ENCODE results near the gene TRIM46.
"Not testable (repeated sequence)": the region's sequence is repeated elsewhere in the genome, so short reads cannot be mapped to it uniquely, and the experiment has no call there.

TRIM46 gene

DNA sequence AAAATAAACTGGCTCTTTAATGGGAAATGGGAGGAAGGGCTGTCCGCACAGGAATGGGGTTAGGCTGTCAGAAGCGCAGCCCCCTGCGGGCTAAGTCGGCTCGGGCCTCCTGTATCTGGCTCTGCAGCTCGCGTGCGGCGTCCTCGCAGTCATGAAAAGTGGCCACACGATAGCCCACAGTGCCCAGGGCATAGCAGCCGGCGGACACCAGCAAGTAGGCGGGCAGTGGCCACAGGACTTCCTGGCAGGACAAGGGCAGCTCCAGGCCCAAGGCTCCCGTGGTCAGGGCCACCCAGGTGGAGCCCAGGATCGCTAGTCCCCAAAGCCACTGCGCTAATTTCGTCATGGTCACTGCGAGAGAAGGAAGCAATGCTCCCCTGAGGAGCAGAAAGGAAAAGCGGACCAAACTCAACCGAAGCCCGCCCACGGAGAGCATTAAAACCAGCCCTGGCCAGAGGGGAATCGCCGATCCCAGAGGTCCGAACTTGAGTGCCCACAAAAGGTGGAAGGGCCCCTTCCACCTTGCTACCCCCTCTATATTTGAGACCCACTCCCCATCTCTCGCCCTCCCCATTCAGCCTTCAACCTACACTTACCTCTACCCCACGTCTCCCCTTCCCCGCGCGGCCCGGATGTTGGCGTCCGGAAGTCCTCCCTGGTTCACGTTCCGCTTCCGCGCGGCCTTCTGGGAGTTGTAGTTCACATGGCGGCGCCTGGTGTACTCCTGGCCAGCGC, 33.6 kb upstream of the TRIM46 start, which contains the start of gene DPM3:
TSS of gene DPM3 (minus strand) at position 637 of the 735 bp plus-strand sequence. CDS start at position 346, 291 bp downstream.
- DNase-seq (ENCODE audit: low spot score) = peak; percentile 84

DNA sequence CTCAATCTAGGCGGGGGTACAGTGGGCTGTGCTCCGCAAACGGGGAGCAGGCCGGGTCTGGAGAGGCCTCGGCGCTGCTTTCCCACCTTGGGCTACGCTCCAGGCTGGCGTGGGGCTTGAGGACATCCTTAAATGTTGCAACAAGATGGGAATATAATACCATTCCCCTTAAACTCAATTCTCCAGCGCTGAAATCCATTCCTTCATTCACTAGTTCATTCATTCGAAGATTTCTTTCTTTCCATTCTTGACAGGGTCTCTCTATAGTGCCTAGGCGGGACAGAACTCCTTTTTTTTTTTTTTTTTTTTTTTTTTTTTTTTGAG, 33.1 kb upstream of the TRIM46 start:
- no peak for DNase-seq (ENCODE audit: low spot score)

DNA sequence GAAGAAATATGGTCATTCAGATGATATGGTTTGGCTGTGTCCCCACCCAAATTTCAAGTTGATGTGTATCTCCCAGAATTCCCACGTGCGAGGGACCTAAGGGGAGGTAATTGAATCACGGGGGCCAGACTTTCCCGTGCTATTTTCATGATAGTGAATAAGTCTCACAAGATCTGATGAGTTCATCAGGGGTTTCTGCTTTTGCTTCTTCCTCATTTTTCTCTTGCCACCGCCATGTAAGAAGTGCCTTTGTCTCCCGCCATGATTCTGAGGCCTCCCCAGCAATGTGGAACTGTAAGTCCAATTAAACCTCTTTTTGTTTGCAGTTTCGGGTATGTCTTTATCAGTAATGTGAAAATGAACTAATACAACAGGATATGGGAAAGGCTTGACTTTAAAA, 31.9 kb upstream of the TRIM46 start:
- DNase-seq (ENCODE audit: low spot score) = no peak

DNA sequence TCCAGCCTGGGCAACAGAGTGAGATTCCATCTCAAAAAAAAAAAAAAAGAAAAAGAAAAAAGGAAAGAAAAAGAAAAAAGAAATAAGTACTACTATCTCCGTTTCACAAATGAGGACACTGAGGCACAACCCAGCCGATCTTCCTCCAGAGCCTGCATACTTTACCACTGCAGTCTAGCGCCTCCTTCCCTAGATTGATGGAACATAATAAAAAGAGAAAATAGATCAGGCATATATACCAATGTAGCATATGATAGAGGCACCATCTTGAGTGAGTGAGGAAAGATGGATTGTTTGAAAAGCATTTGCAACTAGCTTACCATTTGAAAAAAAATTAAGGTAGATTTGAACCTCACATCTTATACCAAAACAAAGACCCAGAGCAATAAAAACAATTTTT, 28.2 kb upstream of the TRIM46 start:
- DNase-seq (ENCODE audit: low spot score) = no peak

DNA sequence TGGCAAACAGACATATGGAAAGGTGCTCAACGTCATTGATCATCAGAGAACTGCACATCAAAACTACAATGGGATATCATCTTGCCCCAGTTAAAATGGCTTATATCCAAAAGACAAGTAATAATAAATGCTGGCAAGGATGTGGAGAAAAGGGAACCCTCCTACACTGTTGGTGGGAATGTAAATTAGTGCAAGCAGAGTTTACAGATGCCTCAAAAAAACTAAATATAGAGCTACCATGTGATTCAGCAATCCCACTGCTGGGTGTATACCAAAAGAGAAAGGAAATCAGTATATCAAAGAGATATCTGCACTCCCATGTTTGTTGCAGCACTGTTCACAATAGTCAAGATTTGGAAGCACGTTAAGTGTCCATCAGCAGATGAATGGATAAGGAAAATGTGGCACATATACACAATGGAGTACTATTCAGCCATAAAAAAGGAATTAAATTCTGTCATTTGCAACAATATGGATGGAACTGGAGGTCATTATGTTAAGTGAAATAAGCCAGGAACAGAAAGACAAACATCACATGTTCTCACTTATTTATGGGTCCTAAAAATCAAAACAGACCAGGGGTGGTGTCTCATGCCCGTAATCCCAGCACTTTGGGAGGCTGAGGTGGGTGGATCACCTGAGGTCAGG, 17.5 kb upstream of the TRIM46 start:
- not testable (repeated sequence) for DNase-seq (ENCODE audit: low spot score)

DNA sequence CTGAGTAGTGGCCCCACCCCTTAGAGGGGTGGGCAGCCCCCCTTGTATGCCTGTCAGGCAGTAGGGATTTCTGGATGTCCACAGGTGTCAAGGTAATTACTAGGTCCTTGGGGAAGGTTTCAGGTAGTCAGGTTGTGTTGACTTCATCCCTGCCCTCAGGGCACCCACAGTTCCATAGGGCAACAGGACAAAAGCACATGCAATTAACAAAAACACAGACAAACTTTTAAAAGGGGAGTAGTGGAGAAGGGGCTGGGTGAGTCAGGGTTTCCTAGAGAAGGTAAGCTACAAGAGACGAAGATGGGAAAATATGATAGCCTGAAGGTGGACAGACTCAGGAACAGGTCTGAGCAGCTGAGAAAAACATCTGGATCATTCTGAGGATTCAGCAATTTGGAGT, 14.7 kb upstream of the TRIM46 start:
- DNase-seq (ENCODE audit: low spot score) = no peak

DNA sequence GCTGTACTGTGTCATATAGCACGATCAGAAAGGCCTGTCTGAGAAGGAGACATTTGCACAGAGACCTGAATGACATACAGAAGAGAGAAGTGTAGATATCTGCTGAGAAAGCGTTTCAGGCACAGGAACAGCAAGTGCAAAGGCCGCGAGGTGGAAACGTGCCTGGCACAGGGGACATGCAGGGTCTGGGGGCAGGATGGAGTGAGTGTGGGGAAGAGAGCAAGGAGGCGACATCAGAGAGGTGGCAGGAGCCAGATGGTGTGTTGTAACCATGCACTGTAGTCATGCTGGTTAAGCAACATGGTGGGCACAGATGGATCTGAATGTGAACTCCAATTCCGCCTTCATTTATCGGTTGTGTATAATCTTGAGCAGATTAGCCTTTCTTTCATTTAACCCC, 13.5 kb upstream of the TRIM46 start:
- DNase-seq (ENCODE audit: low spot score) = no peak

DNA sequence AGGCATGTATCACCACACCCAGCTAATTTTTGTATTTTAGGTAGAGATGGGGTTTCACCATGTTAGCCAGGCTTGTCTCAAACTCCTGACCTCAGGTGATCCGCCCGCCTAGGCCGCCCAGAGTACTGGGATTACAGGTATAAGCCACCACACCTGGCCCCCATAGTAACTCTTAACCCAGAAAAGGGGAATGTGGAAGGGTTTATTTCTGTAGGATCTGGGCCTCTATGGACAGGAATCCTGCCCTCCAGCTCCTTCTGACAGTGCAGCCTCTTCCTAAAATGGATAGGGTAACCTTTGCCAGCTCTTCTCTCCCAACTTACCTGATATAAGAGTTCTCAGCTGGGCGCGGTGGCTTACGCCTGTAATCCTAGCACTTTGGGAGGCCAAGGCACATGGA, 11.0 kb upstream of the TRIM46 start:
- DNase-seq (ENCODE audit: low spot score) = not testable (repeated sequence)

DNA sequence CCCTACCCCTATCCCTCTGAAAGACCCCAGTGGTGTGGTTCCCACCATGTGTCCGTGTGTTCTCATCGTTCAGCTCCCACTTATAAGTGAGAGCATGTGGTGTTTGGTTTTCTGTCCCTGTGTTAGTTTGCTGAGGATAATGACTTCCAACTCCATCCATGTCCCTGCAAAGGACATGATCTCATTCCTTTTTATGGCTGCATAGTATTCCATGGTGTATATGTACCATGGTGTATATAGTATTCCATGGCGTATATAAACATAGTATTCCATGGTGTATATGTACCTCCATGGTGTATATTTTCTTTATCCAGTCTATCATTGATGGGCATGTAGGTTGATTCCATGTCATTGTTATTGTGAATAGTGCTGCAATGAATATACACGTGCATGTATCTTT, 9.9 kb upstream of the TRIM46 start:
- not testable (repeated sequence) for DNase-seq (ENCODE audit: low spot score)

DNA sequence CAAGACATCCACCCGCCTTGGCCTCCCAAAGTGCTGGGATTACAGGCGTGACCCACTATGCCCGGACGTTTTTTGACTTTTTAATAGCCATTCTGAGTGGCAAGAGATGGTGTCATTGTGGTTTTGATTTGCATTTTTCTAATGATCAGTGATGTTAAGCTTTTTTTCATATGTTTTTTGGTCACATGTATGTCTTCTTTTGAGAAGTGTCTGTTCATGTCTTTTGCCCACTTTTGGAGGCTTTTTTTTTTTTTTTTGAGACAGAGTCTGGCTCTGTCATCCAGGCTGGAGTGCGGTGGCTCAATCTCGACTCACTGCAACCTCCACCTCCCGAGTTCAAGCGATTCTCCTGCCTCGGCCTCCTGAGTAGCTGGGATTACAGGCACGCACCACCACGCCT, 9.0 kb upstream of the TRIM46 start:
- DNase-seq (ENCODE audit: low spot score) = not testable (repeated sequence)

DNA sequence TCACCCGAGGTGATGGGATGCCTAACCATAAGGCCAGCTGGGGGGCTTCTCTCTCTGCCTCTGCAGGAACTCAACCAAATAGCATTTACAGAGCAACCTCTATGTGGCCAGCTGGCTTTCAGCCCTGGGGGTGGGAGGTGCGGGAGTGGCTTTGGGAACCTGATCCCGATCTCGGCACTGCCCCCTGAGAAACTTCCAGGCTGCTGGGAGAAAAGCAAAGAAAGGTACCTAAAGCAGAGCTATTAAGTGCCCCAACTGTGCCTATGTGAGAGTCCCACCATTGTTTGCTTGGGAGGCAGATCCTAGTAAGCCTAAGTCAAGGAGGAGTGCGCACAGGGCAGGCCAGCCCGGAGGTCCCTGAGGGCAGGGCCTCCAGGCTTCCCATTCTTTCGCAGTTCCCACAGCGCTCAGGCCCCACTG, 7.6 kb upstream of the TRIM46 start:
- DNase-seq (ENCODE audit: low spot score) = no peak

DNA sequence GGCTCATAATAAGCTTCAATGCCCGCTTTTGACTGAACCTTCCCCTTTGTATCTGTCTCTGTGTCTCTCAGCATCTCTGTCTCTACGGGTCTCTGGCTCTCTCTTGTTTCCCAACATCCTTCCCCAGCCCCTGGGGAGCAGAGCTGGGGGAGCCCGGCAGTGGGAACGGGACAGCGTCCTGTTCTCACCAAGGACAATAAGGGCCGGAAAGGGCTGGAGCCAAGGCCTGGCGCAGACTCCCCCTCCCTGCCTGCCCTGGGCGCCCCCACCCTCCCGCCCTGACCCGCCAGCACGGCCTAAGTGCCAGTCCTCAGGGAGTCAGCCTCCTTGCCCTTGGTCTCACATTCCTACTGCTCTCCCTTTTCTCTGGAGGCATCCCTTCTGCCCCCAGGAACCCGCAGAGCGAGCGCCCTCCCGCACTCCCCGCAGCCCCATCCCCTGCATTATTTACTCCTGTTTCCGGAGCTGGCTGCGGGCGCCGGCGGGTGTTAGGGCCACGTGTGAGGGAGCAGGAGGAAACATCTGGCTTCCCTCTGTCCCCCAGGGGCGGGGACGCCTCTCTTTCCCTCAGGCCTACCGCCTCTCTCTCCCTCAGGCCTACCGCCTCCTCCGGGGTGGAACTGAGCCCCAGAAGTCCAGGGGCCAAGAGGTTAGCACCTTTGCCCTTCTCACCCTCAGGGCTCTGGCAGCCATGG, 7.0 kb upstream of the TRIM46 start:
- DNase-seq (ENCODE audit: low spot score) = peak; percentile 34

DNA sequence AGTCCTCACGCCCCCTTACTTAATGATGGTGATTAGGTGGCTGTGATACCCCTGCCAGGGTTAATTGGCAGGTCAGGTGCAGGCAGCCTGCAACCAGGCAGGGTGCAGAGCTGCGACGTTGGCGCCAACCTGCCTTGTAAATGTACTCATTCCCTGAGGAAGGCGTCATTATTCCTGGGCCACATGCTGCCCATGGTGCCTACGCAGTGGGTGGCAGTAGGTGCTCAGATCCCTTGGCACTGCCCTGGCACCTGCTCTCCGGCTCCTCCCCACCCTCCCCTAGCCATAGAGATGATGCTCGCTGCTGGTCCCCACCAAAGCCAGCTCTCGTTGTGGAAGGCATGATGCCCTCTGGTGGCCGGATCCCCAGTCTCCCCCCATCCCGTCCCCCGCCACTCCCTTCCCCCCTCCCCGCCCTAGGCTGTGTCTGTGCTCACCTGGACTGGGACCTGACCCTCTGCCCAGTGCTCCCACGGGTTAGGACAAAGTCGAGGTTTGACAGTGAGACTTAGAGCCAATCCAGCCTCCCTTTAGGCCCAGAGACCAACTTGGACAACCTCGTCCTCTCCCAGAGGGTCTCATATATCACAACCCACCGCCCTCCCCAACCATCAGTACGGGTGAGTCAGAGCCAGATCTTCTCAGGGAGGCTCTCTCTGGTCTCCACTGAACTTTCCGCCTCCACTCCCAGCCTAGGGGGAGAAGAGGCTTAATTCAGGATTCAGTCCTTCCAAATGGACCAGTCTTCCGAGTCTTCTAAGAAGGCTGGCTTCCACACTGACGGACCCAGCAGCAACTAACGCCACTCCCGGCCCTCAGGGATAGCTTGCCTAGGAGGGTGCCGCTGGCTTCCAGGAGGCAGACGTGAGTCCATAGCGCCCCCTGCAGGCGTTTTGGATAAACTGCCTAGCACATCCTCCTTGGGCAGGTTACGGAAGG, 6.2 kb upstream of the TRIM46 start:
- DNase-seq (ENCODE audit: low spot score) = peak; percentile 87

DNA sequence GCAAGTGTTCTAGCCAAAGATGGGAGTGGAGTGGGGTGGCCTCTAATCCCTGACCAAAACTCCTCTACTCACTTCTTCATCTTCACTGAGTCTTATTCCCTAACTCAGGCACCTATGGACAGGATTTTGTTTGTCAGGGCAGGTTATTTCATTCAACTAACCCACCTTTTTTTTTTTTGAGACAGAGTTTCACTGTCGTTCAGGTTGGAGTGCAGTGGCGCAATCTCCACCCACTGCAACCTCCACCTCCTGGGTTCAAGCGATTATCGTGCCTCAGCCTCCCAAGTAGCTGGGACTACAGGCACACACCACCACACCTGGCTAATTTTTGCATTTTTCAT, 5.6 kb upstream of the TRIM46 start:
- DNase-seq (ENCODE audit: low spot score) = not testable (repeated sequence)

DNA sequence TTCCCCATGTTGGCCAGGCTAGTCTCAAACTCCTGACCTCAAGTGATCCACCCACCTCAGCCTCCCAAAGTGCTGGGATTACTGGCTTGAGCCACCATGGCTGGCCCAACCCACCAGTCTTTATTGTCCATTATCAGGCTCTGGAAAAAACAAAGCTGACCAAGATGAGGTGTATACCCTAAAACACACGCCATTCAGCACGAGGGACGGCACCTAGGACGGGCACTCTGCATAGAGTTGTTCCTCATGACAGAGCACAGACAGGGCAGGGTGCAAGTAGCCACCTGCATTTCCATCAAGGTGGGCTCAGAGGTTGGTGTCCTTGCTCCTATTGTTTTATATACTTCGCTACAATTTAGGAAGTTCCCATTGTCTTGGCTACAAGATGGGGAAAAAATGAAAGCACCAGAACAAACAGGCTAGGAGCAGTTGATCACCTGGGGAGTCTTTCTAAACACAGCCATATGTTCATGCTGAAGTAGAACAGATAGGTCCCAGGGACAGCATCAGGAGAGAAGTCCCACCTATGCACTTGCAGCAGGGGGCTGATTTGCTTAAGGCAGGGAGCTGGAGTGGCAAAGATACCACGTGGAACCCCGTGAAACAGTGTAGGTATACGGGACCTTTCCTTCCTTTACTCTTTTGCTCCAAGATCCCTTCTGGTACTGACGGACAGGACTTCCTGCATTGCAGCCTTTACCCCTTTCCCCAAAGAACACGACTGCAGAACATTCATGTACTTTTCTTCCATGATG, 5.0 kb upstream of the TRIM46 start:
- DNase-seq (ENCODE audit: low spot score) = no peak

DNA sequence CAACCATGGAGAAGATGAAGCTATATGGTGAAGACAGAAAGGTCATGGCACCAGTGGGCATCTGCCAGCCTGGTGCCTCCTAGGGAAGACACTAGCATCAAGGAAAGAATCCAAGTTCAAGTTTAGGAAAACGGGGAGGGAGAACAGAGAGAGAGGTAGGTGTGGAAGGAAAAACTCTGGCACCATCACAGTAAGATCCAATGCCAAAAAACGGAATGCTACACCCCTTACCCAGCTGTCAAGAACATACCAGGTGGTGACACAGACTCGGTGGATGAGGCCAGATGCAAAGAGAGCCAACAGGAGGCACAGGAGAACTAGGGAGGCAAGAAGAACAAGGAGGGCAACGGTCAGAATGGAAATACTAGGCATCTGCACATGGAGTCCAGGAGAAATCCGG, 4.1 kb upstream of the TRIM46 start:
- DNase-seq (ENCODE audit: low spot score) = no peak

DNA sequence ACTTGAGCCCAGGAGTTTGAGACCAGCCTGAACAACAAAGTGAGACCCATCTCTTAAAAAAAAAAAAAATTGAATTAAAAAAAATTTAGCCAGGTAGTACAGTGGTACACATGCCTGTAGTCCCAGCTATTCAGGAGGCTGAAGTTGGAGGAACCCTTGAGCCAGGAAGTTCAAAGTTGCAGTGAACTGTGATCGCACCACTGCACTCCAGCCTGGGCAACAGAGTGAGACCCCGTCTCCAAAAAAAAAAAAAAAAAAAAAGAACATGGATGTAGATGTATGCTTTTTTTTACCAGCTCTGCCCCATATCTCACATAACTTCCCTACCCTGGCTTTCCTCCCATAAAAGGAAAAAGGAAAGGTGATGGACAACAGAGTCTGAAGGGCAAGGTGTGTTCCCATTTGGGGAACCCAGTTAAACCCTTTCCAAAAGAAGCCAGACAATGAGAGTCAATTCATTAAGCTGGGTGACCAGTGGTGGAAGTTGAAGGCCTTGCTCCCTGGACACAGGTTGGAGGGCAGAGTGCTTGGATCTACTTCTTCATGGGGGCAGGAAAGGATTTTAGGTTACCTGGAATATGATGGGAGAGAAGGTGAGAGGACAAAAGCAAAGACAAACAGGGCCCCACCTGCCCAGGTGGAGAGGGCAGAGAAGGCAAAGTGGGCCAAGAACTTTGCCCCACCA, 3.4 kb upstream of the TRIM46 start:
- DNase-seq (ENCODE audit: low spot score) = peak; percentile 0

DNA sequence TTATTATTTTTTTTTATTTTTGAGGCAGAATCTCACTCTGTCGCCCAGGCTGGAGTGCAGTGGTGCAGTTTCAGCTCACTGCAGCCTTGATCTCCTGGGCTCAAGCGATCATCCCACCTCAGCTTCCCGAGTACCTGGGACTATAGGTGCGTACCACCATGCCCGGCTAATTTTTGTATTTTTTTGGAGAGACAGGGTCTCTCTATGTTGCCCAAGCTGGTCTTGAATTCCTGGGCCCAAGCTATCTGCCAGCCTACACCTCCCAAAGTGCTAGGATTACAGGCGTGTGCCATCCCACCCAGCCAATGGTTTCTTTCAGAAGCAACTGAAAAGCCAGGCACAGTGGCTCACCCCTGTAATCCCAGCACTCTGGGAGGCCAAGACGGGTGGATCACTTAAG, 2.8 kb upstream of the TRIM46 start:
- DNase-seq (ENCODE audit: low spot score) = no peak

DNA sequence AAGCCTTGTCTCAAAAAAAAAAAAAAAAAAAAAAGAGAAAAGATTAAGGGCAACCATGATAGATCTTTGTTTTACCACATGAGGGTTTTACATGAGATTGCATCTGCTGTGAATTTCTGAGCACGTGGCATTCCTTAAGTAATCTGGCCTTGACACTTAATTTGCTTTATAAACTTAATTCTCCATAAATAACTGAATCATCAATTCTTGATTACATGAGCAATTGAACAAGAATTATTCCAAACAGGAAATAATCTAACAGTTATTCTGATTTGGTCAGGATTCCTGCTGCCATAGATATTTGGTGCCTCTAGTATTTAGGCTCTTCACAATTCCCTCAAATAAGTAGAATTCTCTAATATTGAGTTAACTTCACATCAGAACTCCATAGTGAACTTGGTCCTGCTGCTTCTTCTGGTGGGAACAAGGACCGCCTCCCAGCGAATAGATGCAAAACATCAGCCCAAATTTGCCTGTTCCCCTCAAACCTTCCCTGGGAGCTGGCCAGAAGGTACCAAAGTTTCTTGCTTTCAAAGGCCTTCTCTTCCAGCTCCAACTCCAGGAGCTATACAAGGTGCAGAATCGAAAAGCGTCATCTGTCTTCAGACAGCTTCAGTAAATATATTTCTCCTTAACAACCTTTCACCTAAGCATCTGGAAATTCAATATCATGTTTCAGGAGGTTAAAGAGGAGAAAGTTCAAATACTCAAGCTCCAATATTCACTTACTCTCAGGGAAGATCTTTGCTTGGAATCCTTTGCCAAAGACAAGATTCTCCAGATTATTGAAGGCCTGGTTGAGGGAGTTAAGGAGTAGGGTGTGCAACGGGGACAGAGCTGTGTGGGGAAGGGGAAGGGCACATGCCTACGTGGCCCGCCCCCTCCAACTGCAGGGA, 1.6 kb upstream of the TRIM46 start:
- DNase-seq (ENCODE audit: low spot score) = peak; percentile 0
